B cell (primary cell): ENCODE measurements around the gene SIRT4.

Source experiments
- CTCF ChIP-seq: fragments of 200-600 bp; IDR thresholded peaks from one replicate; pipeline ENCODE4 v1.8.0; 2022; ENCODE audit warnings: antibody characterized with exemption, mild to moderate bottlenecking
- EZH2 ChIP-seq: IDR thresholded peaks from 2 replicates; pipeline ENCODE4 v1.6.1; 2012; ENCODE audit warnings: borderline replicate concordance, low read depth, mild to moderate bottlenecking, moderate library complexity, low read length; ENCODE audit not compliant: insufficient read depth, poor library complexity, severe bottlenecking

GRCh38 chr12:120278137-120279069, 23.7 kb upstream of the SIRT4 start:
- TF ChIP-seq EZH2 (no peak), CTCF (no peak)
